GM12801 (cell line): Measurements from ENCODE around the gene ANKLE1.

ENCODE experiments used
- CTCF ChIP-seq: IDR thresholded peaks from one replicate; pipeline ENCODE4 v1.5.1; 2011; ENCODE audit warnings: control low read depth; ENCODE audit not compliant: insufficient read length; ENCODE audit errors: extremely low read depth

ANKLE1 gene

GRCh38 chr19:17309965-17310461 is 28.3 kb downstream of the ANKLE1 start:
- no peak for TF ChIP-seq CTCF

- TF ChIP-seq CTCF, result no peak
Observed at GRCh38 chr19:17311455-17312188, 29.9 kb downstream of the ANKLE1 start.

- TF ChIP-seq CTCF, result no peak
Observed at GRCh38 chr19:17312189-17313113, 30.8 kb downstream of the ANKLE1 start.

- no peak for TF ChIP-seq CTCF
Observed at GRCh38 chr19:17314007-17314593, 32.4 kb downstream of the ANKLE1 start.

GRCh38 chr19:17318966-17319365 is 37.3 kb downstream of the ANKLE1 start:
- TF ChIP-seq CTCF, result no peak

GRCh38 chr19:17319473-17320238 is 38.0 kb downstream of the ANKLE1 start:
- no peak for TF ChIP-seq CTCF
